ENCODE measurements around the gene PITX1.

DNA sequence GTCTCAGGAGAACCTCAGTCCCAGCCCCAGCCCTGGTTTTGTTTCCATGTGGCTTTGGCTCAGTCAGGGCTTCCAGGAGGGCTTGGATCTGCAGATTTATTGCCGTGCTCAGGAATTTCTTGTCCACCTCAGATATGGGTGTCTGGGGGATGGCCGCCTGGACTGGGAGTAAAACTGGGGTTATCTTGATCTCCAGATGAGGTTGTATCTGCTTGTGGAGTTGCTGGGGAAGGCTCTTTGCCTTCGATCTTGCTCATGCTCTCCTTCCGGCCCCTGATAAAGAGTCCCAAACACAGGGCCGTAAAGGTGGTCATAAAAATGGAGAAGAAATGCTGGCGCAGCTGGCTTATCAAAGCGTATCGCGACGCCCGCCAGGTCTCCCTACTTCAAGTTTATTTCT lies 17.8 kb upstream of the PITX1 start:
- TF ChIP-seq, protein P1, sequence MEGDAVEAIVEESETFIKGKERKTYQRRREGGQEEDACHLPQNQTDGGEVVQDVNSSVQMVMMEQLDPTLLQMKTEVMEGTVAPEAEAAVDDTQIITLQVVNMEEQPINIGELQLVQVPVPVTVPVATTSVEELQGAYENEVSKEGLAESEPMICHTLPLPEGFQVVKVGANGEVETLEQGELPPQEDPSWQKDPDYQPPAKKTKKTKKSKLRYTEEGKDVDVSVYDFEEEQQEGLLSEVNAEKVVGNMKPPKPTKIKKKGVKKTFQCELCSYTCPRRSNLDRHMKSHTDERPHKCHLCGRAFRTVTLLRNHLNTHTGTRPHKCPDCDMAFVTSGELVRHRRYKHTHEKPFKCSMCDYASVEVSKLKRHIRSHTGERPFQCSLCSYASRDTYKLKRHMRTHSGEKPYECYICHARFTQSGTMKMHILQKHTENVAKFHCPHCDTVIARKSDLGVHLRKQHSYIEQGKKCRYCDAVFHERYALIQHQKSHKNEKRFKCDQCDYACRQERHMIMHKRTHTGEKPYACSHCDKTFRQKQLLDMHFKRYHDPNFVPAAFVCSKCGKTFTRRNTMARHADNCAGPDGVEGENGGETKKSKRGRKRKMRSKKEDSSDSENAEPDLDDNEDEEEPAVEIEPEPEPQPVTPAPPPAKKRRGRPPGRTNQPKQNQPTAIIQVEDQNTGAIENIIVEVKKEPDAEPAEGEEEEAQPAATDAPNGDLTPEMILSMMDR (IDR thresholded peaks at IDR 0.05; ENCODE audit: insufficient read depth, low read length, poor library complexity, severe bottlenecking): no peak
- TF ChIP-seq EZH2phosphoT487 (conservative IDR thresholded peaks at IDR 0.05; ENCODE audit: low read length): no peak
